ENCODE measurements around the gene PDE2A.

PDE2A gene

GRCh38 chr11:72673943-72674828, at the start of gene PDE2A:
PDE2A (minus strand) TSS chr11:72674422; CDS start chr11:72674207, 215 bp downstream.
- DNase-seq (ENCODE audit: low read depth): no peak

- no peak for DNase-seq (ENCODE audit: low read depth)
Measured at GRCh38 chr11:72723508-72723907, 49.3 kb upstream of the PDE2A start.

- DNase-seq (ENCODE audit: low read depth): peak; percentile 65
Measured at GRCh38 chr11:72722050-72722748, 48.0 kb upstream of the PDE2A start.

GRCh38 chr11:72721689-72722049, 47.4 kb upstream of the PDE2A start:
- DNase-seq (ENCODE audit: low read depth): peak; percentile 12

GRCh38 chr11:72721276-72721675, 47.1 kb upstream of the PDE2A start:
- no peak for DNase-seq (ENCODE audit: low read depth)

GRCh38 chr11:72720784-72721183, 46.6 kb upstream of the PDE2A start:
- no peak for DNase-seq (ENCODE audit: low read depth)

- DNase-seq (ENCODE audit: low read depth): no peak
Measured at GRCh38 chr11:72720047-72720446, 45.8 kb upstream of the PDE2A start.

GRCh38 chr11:72719551-72719950, 45.3 kb upstream of the PDE2A start:
- DNase-seq (ENCODE audit: low read depth): no peak

- no peak for DNase-seq (ENCODE audit: low read depth)
Measured at GRCh38 chr11:72719144-72719543, 44.9 kb upstream of the PDE2A start.

- DNase-seq (ENCODE audit: low read depth): no peak
Measured at GRCh38 chr11:72718101-72718501, 43.9 kb upstream of the PDE2A start.

GRCh38 chr11:72716788-72717435, 42.7 kb upstream of the PDE2A start:
- DNase-seq (ENCODE audit: low read depth): no peak

- DNase-seq (ENCODE audit: low read depth): no peak
Measured at GRCh38 chr11:72716290-72716689, 42.1 kb upstream of the PDE2A start.

GRCh38 chr11:72712841-72713240, 38.6 kb upstream of the PDE2A start:
- no peak for DNase-seq (ENCODE audit: low read depth)

GRCh38 chr11:72712168-72712751, 38.0 kb upstream of the PDE2A start:
- no peak for DNase-seq (ENCODE audit: low read depth)

GRCh38 chr11:72711141-72711540, 36.9 kb upstream of the PDE2A start:
- DNase-seq (ENCODE audit: low read depth): no peak

GRCh38 chr11:72710278-72710677, 36.1 kb upstream of the PDE2A start:
- no peak for DNase-seq (ENCODE audit: low read depth)

GRCh38 chr11:72709478-72710238, 35.4 kb upstream of the PDE2A start:
- no peak for DNase-seq (ENCODE audit: low read depth)

GRCh38 chr11:72707032-72707431, 32.8 kb upstream of the PDE2A start:
- no peak for DNase-seq (ENCODE audit: low read depth)

- no peak for DNase-seq (ENCODE audit: low read depth)
Measured at GRCh38 chr11:72706579-72706978, 32.4 kb upstream of the PDE2A start.

- no peak for DNase-seq (ENCODE audit: low read depth)
Measured at GRCh38 chr11:72705442-72706365, 31.5 kb upstream of the PDE2A start.
